GM18861 (cell line): Measurements from ENCODE around the gene PROC.

Experiments used
- ATAC-seq: cut with Tn5 transposase; IDR thresholded peaks from one replicate; pipeline ENCODE4 v1.9.1; 2021; ENCODE audit not compliant: unreplicated experiment

The PROC gene

DNA sequence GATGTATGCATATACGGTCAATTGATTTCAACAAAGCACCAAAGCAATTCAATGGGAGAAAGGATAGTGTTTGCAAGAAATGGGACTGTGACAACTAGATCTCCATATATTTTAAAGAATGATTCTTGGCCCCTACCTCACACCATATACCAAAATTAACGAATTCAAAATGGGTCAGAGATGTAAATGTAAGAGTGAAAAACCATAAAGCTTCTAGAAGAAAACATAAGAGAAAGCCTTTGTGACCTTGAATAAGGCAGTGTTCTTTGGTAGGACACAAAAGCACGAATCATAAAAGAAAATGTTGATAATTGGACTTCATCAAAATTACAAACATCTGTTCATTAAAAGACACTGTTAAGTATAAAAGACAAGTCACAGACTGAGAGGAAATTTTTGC, 5.0 kb upstream of the PROC start:
- no peak for ATAC-seq

DNA sequence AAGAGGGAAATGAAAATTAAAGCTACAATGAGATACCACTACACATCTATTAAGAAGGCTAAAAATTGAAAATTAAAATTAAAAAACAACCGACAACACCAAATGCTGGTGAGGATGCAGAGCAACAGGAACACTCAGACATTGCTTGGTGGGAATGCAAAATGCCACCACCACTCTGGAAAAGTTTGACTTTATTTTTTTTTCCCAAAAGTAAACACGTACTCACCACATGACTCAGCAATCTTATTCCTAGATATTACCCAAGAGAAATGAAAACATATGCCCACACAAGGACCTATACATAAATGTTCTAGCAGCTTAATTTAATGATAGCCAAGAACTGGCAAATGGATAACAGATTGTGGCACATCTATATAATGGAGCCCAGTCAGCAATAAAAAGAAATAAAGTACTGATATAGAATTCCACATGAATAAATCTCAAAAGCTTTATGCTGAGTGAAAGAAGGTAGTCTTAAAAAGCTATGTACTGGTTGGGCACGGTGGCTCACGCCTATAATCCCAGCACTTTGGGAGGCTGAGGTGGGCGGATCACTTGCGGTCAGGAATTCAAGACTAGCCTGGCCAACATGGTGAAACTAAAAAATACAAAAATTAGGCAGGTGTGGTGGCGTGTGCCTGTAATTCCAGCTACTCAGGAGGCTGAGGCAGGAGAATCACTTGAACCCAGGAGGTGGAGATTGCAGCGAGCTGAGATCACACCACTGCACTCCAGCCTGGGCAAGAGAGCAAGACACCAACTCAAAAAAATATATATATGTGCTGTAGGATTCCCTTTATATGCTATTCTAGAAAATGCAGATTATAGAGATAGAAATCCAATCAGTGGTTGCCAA, 4.2 kb upstream of the PROC start:
- no peak for ATAC-seq

DNA sequence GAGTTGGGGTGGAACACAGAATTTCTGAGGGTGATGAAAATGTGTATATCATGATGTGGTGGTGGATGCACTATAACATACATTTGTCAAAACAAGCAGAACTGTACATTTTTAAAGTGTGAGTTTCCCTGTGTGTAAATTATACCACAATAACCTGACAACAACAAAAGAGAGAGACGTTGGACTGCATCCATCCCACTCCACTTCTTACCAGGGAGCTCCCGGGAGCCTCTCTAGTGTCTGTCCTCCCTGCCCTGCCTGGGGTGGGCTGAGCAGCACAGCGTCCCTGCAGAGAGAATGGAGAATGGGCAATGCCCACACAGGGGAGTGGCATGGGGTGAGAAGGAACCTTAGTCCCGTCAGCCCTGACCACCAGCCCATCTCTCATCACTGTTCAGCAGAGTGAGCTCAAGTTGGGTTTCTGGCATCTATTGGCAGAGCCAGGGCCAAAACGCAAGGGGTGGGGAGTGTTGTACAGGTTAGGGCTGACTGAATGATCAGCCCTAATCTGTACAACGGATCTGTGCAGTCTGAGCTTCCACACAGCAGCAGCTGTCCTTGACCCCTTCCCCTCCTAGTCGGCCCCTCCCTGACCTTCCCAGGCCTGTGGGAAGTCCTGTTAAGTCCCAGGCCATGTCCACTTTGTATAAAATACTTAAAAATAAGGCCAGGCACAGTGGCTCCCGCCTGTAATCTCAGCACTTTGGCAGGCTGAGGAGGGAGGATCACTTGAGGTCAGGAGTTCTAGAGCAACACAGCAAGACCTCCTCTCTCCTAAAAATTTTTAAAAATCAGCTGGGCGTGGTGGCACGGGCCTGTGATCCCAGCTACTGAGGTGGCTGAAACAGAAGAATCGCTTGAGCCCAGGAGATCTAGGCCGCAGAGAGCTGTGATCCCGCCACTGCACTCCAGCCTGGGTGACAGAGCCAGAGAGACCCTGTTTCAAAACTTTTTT, 3.3 kb upstream of the PROC start:
- ATAC-seq: no peak

DNA sequence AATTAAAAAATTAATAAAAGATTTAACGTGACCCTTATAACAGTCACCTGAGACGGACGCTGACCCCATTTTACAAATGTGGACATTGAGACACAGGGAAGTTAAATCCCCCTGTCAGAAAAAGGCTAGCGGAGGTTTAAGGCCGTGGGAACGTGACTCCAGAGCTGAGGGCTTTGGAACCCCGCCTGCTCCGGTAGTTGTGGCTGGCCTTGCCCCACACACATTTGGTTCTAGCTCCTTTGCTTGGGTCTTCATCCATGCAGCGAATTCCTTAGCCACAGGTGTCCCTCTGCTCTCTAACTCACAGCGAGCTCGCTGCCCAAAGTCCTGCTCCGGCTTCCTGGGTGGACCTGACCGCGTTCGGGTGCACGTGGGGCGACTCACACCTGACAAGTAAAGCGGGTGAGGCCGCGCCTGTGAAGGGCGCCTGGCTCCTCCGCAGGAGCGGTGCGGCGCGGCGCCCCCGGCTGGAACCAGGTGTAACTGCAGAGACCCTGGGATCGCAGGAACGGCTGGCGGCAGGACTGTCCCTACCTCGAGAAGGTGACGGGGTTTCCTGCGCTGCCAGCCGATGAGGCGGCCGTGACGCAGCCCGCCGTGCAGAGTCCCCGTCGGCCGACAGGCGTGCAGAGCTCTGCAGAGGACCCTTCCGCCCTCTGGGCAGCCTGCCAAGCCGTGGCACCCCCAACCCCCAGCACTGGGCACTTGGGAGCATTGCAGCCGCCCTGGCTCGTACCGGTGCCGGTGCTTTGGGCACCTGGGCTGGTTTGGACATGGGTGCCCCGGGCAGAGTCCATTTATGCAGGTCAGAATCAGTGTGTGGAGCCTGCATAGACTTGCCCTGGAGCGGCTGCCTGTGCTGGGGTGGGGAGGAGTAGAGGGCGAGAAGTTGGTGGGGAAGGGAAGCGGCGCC, 2.4 kb upstream of the PROC start:
- ATAC-seq: peak; percentile 85

DNA sequence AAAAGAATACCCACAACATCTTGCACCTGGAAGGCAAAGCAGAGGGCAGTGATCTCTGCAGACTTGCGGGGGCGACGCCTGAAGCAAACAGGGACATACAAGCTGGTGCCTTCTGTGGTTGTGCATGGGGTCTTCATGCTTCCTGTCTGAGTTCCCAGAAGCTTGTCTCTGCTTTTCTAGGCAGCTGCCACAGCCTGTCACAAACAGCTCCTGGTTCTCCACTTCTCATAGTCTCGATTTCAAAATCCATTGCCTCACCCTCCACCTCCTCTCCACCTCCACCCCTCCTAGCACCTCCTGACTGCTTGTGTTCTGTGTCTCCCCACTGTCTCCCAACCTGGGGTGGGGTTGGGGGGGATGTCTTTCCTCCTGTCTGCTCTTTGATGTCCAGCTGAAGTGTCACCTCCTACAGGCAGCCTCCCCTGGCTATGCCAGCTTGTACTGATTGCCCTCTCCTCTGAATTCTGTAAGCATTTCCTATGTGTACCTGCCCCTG, 1.7 kb upstream of the PROC start:
- ATAC-seq: no peak

DNA sequence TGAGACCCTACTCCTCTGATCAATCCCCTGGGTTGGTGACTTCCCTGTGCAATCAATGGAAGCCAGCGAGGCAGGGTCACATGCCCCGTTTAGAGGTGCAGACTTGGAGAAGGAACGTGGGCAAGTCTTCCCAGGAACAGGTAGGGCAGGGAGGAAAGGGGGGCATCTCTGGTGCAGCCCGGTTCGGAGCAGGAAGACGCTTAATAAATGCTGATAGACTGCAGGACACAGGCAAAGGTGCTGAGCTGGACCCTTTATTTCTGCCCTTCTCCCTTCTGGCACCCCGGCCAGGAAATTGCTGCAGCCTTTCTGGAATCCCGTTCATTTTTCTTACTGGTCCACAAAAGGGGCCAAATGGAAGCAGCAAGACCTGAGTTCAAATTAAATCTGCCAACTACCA, 821 bp upstream of the PROC start:
- no peak for ATAC-seq

DNA sequence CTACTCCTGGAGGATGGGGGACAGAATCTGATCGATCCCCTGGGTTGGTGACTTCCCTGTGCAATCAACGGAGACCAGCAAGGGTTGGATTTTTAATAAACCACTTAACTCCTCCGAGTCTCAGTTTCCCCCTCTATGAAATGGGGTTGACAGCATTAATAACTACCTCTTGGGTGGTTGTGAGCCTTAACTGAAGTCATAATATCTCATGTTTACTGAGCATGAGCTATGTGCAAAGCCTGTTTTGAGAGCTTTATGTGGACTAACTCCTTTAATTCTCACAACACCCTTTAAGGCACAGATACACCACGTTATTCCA, 844 bp downstream of the PROC start:
- ATAC-seq: no peak

DNA sequence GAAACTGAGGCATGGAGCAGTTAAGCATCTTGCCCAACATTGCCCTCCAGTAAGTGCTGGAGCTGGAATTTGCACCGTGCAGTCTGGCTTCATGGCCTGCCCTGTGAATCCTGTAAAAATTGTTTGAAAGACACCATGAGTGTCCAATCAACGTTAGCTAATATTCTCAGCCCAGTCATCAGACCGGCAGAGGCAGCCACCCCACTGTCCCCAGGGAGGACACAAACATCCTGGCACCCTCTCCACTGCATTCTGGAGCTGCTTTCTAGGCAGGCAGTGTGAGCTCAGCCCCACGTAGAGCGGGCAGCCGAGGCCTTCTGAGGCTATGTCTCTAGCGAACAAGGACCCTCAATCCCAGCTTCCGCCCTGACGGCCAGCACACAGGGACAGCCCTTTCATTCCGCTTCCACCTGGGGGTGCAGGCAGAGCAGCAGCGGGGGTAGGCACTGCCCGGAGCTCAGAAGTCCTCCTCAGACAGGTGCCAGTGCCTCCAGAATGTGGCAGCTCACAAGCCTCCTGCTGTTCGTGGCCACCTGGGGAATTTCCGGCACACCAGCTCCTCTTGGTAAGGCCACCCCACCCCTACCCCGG, 1.3 kb downstream of the PROC start:
- no peak for ATAC-seq

DNA sequence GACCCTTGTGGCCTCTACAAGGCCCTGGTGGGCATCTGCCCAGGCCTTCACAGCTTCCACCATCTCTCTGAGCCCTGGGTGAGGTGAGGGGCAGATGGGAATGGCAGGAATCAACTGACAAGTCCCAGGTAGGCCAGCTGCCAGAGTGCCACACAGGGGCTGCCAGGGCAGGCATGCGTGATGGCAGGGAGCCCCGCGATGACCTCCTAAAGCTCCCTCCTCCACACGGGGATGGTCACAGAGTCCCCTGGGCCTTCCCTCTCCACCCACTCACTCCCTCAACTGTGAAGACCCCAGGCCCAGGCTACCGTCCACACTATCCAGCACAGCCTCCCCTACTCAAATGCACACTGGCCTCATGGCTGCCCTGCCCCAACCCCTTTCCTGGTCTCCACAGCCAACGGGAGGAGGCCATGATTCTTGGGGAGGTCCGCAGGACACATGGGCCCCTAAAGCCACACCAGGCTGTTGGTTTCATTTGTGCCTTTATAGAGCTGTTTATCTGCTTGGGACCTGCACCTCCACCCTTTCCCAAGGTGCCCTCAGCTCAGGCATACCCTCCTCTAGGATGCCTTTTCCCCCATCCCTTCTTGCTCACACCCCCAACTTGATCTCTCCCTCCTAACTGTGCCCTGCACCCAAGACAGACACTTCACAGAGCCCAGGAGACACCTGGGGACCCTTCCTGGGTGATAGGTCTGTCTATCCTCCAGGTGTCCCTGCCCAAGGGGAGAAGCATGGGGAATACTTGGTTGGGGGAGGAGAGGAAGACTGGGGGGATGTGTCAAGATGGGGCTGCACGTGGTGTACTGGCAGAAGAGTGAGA, 2.0 kb downstream of the PROC start:
- ATAC-seq: no peak

DNA sequence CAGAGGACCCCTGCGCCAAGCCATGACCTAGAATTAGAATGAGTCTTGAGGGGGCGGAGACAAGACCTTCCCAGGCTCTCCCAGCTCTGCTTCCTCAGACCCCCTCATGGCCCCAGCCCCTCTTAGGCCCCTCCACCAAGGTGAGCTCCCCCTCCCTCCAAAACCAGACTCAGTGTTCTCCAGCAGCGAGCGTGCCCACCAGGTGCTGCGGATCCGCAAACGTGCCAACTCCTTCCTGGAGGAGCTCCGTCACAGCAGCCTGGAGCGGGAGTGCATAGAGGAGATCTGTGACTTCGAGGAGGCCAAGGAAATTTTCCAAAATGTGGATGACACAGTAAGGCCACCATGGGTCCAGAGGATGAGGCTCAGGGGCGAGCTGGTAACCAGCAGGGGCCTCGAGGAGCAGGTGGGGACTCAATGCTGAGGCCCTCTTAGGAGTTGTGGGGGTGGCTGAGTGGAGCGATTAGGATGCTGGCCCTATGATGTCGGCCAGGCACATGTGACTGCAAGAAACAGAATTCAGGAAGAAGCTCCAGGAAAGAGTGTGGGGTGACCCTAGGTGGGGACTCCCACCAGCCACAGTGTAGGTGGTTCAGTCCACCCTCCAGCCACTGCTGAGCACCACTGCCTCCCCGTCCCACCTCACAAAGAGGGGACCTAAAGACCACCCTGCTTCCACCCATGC, 3.0 kb downstream of the PROC start:
- no peak for ATAC-seq

DNA sequence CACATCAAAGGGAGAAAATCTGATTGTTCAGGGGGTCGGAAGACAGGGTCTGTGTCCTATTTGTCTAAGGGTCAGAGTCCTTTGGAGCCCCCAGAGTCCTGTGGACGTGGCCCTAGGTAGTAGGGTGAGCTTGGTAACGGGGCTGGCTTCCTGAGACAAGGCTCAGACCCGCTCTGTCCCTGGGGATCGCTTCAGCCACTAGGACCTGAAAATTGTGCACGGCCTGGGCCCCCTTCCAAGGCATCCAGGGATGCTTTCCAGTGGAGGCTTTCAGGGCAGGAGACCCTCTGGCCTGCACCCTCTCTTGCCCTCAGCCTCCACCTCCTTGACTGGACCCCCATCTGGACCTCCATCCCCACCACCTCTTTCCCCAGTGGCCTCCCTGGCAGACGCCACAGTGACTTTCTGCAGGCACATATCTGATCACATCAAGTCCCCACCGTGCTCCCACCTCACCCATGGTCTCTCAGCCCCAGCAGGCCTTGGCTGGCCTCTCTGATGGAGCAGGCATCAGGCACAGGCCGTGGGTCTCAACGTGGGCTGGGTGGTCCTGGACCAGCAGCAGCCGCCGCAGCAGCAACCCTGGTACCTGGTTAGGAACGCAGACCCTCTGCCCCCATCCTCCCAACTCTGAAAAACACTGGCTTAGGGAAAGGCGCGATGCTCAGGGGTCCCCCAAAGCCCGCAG, 3.8 kb downstream of the PROC start:
- ATAC-seq: no peak

DNA sequence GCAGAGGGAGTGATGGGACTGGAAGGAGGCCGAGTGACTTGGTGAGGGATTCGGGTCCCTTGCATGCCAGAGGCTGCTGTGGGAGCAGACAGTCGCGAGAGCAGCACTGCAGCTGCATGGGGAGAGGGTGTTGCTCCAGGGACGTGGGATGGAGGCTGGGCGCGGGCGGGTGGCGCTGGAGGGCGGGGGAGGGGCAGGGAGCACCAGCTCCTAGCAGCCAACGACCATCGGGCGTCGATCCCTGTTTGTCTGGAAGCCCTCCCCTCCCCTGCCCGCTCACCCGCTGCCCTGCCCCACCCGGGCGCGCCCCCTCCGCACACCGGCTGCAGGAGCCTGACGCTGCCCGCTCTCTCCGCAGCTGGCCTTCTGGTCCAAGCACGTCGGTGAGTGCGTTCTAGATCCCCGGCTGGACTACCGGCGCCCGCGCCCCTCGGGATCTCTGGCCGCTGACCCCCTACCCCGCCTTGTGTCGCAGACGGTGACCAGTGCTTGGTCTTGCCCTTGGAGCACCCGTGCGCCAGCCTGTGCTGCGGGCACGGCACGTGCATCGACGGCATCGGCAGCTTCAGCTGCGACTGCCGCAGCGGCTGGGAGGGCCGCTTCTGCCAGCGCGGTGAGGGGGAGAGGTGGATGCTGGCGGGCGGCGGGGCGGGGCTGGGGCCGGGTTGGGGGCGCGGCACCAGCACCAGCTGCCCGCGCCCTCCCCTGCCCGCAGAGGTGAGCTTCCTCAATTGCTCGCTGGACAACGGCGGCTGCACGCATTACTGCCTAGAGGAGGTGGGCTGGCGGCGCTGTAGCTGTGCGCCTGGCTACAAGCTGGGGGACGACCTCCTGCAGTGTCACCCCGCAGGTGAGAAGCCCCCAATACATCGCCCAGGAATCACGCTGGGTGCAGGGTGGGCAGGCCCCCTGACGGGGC, 4.6 kb downstream of the PROC start:
- ATAC-seq: no peak

DNA sequence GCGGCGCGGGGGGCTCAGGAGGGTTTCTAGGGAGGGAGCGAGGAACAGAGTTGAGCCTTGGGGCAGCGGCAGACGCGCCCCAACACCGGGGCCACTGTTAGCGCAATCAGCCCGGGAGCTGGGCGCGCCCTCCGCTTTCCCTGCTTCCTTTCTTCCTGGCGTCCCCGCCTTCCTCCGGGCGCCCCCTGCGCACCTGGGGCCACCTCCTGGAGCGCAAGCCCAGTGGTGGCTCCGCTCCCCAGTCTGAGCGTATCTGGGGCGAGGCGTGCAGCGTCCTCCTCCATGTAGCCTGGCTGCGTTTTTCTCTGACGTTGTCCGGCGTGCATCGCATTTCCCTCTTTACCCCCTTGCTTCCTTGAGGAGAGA, 5.2 kb downstream of the PROC start:
- no peak for ATAC-seq

DNA sequence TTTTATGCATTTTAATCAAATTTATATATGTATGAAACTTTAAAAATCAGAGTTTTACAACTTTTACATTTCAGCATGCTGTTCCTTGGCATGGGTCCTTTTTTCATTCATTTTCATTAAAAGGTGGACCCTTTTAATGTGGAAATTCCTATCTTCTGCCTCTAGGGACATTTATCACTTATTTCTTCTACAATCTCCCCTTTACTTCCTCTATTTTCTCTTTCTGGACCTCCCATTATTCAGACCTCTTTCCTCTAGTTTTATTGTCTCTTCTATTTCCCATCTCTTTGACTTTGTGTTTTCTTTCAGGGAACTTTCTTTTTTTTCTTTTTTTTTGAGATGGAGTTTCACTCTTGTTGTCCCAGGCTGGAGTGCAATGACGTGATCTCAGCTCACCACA, 5.7 kb downstream of the PROC start:
- no peak for ATAC-seq

DNA sequence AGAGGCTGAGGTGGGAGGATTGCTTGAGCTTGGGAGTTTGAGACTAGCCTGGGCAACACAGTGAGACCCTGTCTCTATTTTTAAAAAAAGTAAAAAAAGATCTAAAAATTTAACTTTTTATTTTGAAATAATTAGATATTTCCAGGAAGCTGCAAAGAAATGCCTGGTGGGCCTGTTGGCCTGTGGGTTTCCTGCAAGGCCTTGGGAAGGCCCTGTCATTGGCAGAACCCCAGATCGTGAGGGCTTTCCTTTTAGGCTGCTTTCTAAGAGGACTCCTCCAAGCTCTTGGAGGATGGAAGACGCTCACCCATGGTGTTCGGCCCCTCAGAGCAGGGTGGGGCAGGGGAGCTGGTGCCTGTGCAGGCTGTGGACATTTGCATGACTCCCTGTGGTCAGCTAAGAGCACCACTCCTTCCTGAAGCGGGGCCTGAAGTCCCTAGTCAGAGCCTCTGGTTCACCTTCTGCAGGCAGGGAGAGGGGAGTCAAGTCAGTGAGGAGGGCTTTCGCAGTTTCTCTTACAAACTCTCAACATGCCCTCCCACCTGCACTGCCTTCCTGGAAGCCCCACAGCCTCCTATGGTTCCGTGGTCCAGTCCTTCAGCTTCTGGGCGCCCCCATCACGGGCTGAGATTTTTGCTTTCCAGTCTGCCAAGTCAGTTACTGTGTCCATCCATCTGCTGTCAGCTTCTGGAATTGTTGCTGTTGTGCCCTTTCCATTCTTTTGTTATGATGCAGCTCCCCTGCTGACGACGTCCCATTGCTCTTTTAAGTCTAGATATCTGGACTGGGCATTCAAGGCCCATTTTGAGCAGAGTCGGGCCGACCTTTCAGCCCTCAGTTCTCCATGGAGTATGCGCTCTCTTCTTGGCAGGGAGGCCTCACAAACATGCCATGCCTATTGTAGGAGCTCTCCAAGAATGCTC, 6.6 kb downstream of the PROC start:
- no peak for ATAC-seq
